Measurements from ENCODE around the gene SORCS2. TPM values are rescaled to one million over a fixed set of nuclear protein-coding genes. Genes with fewer than 3 reads are reported as not detected.

Gene SORCS2
- total RNA-seq, 1 experiment from 2014 or later = 0.15 TPM

DNA sequence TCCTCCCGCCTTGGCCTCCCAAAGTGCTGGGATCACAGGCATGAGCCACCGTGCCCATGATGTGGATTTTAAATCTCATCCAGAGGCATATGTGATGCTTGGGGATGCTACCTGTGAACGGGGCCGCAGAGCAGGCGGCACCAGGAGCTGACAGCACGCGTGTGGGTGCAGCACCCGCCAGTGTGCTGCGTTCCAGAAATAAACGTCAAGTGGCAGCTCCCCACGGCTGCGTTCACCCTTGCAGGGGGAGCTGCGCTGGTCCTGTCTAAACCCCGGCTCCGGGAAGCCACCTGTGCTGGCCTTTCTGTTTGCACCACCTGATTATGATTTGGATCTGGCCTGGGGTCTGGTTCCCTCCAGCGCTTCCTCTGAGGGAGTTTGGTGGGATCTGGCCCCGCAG, 77.8 kb downstream of the SORCS2 start:
- ATAC-seq (no peak), DNase-seq (ENCODE audit: low read depth, low spot score) (no peak)
- H3K9me3 ChIP-seq (ENCODE audit: control insufficient read depth, insufficient read depth, low read depth, low read length) = no peaks in the 10 kb centered on the region
- intact Hi-C loops (cut with micrococcal nuclease; ENCODE audit: unreplicated experiment) (no loop called here), in situ Hi-C loops (cut with HindIII; ENCODE audit: low pct_unique_long_range_greater_than_20kb, low sequenced_read_pairs) (no loop called here)
- H3K4me1 ChIP-seq (ENCODE audit: control insufficient read depth, insufficient read depth, low read length) = 0 out of 2 replicates have a peak, but pooled peaks cover 3% of the 10 kb centered on the region
- H3K27ac ChIP-seq (ENCODE audit: low read length) = no peak overlapping the region
- ChIA-PET CTCF (no interaction called here), POLR2A (no interaction called here)
- H3K36me3 ChIP-seq (ENCODE audit: control insufficient read depth, insufficient read depth, low read length) = no peaks in the 10 kb centered on the region
- no peak for TF ChIP-seq POLR2AphosphoS5 (IDR thresholded peaks at IDR 0.05; ENCODE audit: low read depth, low read length)
- no peak for TF ChIP-seq TCF7L2 (IDR thresholded peaks at IDR 0.05; ENCODE audit: low read depth, low read length)
- TF ChIP-seq, protein P1, sequence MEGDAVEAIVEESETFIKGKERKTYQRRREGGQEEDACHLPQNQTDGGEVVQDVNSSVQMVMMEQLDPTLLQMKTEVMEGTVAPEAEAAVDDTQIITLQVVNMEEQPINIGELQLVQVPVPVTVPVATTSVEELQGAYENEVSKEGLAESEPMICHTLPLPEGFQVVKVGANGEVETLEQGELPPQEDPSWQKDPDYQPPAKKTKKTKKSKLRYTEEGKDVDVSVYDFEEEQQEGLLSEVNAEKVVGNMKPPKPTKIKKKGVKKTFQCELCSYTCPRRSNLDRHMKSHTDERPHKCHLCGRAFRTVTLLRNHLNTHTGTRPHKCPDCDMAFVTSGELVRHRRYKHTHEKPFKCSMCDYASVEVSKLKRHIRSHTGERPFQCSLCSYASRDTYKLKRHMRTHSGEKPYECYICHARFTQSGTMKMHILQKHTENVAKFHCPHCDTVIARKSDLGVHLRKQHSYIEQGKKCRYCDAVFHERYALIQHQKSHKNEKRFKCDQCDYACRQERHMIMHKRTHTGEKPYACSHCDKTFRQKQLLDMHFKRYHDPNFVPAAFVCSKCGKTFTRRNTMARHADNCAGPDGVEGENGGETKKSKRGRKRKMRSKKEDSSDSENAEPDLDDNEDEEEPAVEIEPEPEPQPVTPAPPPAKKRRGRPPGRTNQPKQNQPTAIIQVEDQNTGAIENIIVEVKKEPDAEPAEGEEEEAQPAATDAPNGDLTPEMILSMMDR (IDR thresholded peaks at IDR 0.05) = no peak
- TF ChIP-seq SIN3A (IDR thresholded peaks at IDR 0.05; ENCODE audit: borderline replicate concordance, insufficient read depth, low read depth, low read length) = no peak
- TF ChIP-seq, protein P2, sequence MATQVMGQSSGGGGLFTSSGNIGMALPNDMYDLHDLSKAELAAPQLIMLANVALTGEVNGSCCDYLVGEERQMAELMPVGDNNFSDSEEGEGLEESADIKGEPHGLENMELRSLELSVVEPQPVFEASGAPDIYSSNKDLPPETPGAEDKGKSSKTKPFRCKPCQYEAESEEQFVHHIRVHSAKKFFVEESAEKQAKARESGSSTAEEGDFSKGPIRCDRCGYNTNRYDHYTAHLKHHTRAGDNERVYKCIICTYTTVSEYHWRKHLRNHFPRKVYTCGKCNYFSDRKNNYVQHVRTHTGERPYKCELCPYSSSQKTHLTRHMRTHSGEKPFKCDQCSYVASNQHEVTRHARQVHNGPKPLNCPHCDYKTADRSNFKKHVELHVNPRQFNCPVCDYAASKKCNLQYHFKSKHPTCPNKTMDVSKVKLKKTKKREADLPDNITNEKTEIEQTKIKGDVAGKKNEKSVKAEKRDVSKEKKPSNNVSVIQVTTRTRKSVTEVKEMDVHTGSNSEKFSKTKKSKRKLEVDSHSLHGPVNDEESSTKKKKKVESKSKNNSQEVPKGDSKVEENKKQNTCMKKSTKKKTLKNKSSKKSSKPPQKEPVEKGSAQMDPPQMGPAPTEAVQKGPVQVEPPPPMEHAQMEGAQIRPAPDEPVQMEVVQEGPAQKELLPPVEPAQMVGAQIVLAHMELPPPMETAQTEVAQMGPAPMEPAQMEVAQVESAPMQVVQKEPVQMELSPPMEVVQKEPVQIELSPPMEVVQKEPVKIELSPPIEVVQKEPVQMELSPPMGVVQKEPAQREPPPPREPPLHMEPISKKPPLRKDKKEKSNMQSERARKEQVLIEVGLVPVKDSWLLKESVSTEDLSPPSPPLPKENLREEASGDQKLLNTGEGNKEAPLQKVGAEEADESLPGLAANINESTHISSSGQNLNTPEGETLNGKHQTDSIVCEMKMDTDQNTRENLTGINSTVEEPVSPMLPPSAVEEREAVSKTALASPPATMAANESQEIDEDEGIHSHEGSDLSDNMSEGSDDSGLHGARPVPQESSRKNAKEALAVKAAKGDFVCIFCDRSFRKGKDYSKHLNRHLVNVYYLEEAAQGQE (IDR thresholded peaks at IDR 0.05; ENCODE audit: insufficient read depth in 1 of 2, low read depth in 2 of 2, low read length in 1 of 2) = no peak
- no peaks in the 10 kb centered on the region for H3K27me3 ChIP-seq (ENCODE audit: control insufficient read depth, insufficient read depth, low read length)
- H3K4me3 ChIP-seq (ENCODE audit: low read depth in 2 of 2, low read length in 2 of 2) = no peak overlapping the region
- no TSS peak for BruUV-seq (replicated peaks)

DNA sequence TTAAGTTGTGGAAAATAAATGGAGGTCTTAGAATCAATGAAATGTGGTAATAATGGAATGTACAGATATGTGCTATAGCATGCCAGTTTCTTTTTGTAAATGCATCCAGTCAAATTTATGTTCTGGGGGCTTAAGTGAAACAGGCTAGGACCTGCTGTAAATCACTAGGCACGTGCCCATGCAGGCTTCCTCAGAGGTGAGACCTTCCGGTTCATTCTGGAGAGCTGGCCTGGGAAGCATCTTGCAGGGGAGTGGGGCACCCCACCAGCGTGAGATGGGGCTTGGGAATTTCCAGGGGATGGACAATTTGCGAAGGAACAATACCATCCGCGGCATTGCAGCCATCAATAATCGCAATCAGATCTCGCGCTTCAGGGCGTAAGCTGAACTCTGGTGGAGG, 80.1 kb downstream of the SORCS2 start:
- CTCF ChIA-PET = no interaction called here
- ATAC-seq (no peak), DNase-seq (ENCODE audit: low read depth, low spot score) (no peak)
- Histone ChIP-seq H3K27ac (ENCODE audit: low read length) (no peak overlapping the region), H3K4me1 (ENCODE audit: control insufficient read depth, insufficient read depth, low read length) (no peaks in the 10 kb centered on the region), H3K27me3 (ENCODE audit: control insufficient read depth, insufficient read depth, low read length) (no peaks in the 10 kb centered on the region), H3K9me3 (ENCODE audit: control insufficient read depth, insufficient read depth, low read depth, low read length) (no peaks in the 10 kb centered on the region), H3K36me3 (ENCODE audit: control insufficient read depth, insufficient read depth, low read length) (no peaks in the 10 kb centered on the region), H3K4me3 (ENCODE audit: low read depth in 2 of 2, low read length in 2 of 2) (no peak overlapping the region)
- POLR2A ChIA-PET = no interaction called here
- intact Hi-C loops (cut with micrococcal nuclease; ENCODE audit: unreplicated experiment) = no loop called here
- in situ Hi-C loops (cut with HindIII; ENCODE audit: low pct_unique_long_range_greater_than_20kb, low sequenced_read_pairs) = no loop called here
- no peak for TF ChIP-seq TCF7L2 (IDR thresholded peaks at IDR 0.05; ENCODE audit: low read depth, low read length)
- TF ChIP-seq POLR2AphosphoS5 (IDR thresholded peaks at IDR 0.05; ENCODE audit: low read depth, low read length) = no peak
- TF ChIP-seq, protein P2 (IDR thresholded peaks at IDR 0.05; ENCODE audit: insufficient read depth in 1 of 2, low read depth in 2 of 2, low read length in 1 of 2) = no peak
- TF ChIP-seq SIN3A (IDR thresholded peaks at IDR 0.05; ENCODE audit: borderline replicate concordance, insufficient read depth, low read depth, low read length) = no peak
- TF ChIP-seq, protein P1 (IDR thresholded peaks at IDR 0.05) = no peak
- BruUV-seq (replicated peaks) = no TSS peak

Data from Panc1 (cell line).